GM23248 (cell line): ENCODE measurements around the gene LRMDA.

ENCODE experiments used
- EZH2 ChIP-seq: fragments of 200-600 bp; sonication (generic); IDR thresholded peaks from 2 replicates; pipeline ENCODE4 v1.6.1; 2018; ENCODE audit warnings: antibody characterized with exemption, mild to moderate bottlenecking; ENCODE audit not compliant: insufficient read depth, poor library complexity, severe bottlenecking
- EZH2phosphoT487 ChIP-seq: fragments of 200-600 bp; sonication (generic); IDR thresholded peaks from 2 replicates; pipeline ENCODE4 v1.6.1; 2018; ENCODE audit warnings: antibody characterized with exemption, moderate library complexity, mild to moderate bottlenecking, low read depth; ENCODE audit not compliant: insufficient read depth

DNA sequence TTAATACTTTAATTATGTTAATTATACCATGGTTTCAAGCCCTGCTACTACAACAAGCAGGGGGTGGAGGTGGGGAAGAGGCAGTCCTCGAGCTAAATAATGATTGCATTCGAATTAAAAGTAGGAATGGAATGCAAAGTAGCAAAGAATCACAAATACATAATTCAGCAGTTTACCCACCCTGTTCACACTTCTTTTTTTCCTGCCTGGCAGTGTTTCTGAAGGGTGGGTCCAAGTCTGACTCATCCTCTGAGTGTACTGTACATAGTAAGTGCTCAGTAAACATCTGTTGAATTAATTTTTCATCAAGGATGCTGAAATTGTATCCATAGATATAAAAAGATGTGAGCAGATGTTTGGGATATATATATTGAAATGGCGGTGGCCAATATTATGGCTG is 778.8 kb downstream of the LRMDA start:
- TF ChIP-seq EZH2 (no peak), EZH2phosphoT487 (no peak)
